GM12878 (cell line): ENCODE measurements around the gene RAB24. TPM values are rescaled to one million over a fixed set of nuclear protein-coding genes. Genes with fewer than 3 reads are reported as not detected.
"Not testable (repeated sequence)": the region's sequence is repeated elsewhere in the genome, so short reads cannot be mapped to it uniquely, and the experiment has no call there.

ENCODE experiments used
- ATAC-seq: fragments of 200-7000 bp; cut with Tn5 transposase; 3 replicates; pipeline ENCODE4 v1.9.1; 2020; ENCODE audit warnings: mild to moderate bottlenecking, moderate library complexity
- BruUV-seq: library from RNA; stranded (reverse); fragments of 400-500 nt; replicated peaks from 2 replicates; lab custom pipeline; 2021; lab: Mats Ljungman, UMichigan
- CTCF ChIA-PET: fragments of 300-600 bp; sonication (Branson Sonifier 250); formaldehyde crosslinking; extraction: SDS; loops from one replicate; lab custom pipeline; 2021; ENCODE audit warnings: inconsistent platforms; lab: Yijun Ruan, JAX
- POLR2A ChIA-PET: fragments of 350-600 bp; formaldehyde crosslinking; extraction: SDS; loops from one replicate; lab custom pipeline; 2021; ENCODE audit warnings: inconsistent platforms; lab: Charles Lee
- RAD21 ChIA-PET: fragments of 300-600 bp; sonication (Branson Sonifier 250); formaldehyde crosslinking; loops from one replicate; lab custom pipeline; 2023; ENCODE audit warnings: antibody characterized with exemption; ENCODE audit not compliant: unreplicated experiment; lab: Charles Lee
- SMC1A ChIA-PET: fragments of 300-600 bp; sonication (Branson Sonifier 250); formaldehyde crosslinking; loops from one replicate; lab custom pipeline; 2023; ENCODE audit not compliant: unreplicated experiment, uncharacterized antibody; lab: Charles Lee
- DNase-seq: peaks from one replicate; pipeline ENCODE4 v3.0.0-alpha.2; 2011; ENCODE audit warnings: low read depth, low spot score
- FAIRE-seq: peaks from 3 replicates; lab custom pipeline; 2011; peaks lifted over from hg19 to GRCh38; lab: Jason Lieb, UNC
- H2AFZ ChIP-seq: 2 replicates; pipeline ENCODE4 v1.6.0; 2011; ENCODE audit warnings: low read depth, low read length, control low read depth; ENCODE audit not compliant: control insufficient read depth
- H3K27ac ChIP-seq: 2 replicates; pipeline ENCODE4 v1.5.1; 2011; ENCODE audit warnings: control low read depth; ENCODE audit not compliant: control insufficient read depth, insufficient read depth
- H3K27me3 ChIP-seq, 2 experiments: replicated peaks in 1 of 2; 2 replicates each; pipeline versions ENCODE4 v1.6.0 to v1.6.1; 2011; ENCODE audit warnings: low read length in 1 of 2; ENCODE audit not compliant: control insufficient read depth in 2 of 2, insufficient read depth in 2 of 2
- H3K36me3 ChIP-seq, 2 experiments: 2 replicates each; pipeline ENCODE4 v1.5.1; 2011; ENCODE audit warnings: low read length in 1 of 2; ENCODE audit not compliant: control insufficient read depth in 2 of 2, insufficient read depth in 2 of 2
- H3K4me1 ChIP-seq: 2 replicates; pipeline ENCODE4 v1.6.1; 2011; ENCODE audit warnings: mild to moderate bottlenecking, low read length, moderate library complexity, mixed read lengths; ENCODE audit not compliant: control insufficient read depth, insufficient read depth
- H3K4me2 ChIP-seq: 2 replicates; pipeline ENCODE4 v1.6.0; 2011; ENCODE audit warnings: control low read depth; ENCODE audit not compliant: control insufficient read depth, insufficient read depth
- H3K4me3 ChIP-seq: fragments of 200-600 bp; sonication (generic); 2 replicates; pipeline ENCODE4 v1.5.1; 2016
- H3K79me2 ChIP-seq: 2 replicates; pipeline ENCODE4 v1.6.0; 2011; ENCODE audit warnings: low read length; ENCODE audit not compliant: control insufficient read depth, insufficient read depth
- H3K9ac ChIP-seq: 2 replicates; pipeline ENCODE4 v1.8.0; 2011; ENCODE audit warnings: low read length, control low read depth, mixed read lengths; ENCODE audit not compliant: control insufficient read depth, insufficient read depth
- H3K9me3 ChIP-seq: replicated peaks from 3 replicates; pipeline ENCODE4 v1.5.1; 2011; ENCODE audit warnings: mild to moderate bottlenecking, low read length; ENCODE audit not compliant: control insufficient read depth, insufficient read depth
- H4K20me1 ChIP-seq: 2 replicates; pipeline ENCODE4 v1.6.0; 2011; ENCODE audit not compliant: control insufficient read depth, insufficient read depth
- BACH1 ChIP-seq: fragments of 450-650 bp; IDR thresholded peaks from 2 replicates; pipeline ENCODE4 v1.6.1; 2017; ENCODE audit warnings: mild to moderate bottlenecking, borderline replicate concordance
- NFIC ChIP-seq: IDR thresholded peaks from 2 replicates; pipeline ENCODE4 v1.6.1; 2012; ENCODE audit warnings: low read depth, mild to moderate bottlenecking, inconsistent platforms, low read length, moderate library complexity
- NFYA ChIP-seq: IDR thresholded peaks from 2 replicates; pipeline ENCODE4 v1.6.1; 2011; ENCODE audit warnings: low read depth, mild to moderate bottlenecking, low read length, improper control_type of control experiment, borderline replicate concordance
- PAX8 ChIP-seq: fragments of 450-650 bp; IDR thresholded peaks from 2 replicates; pipeline ENCODE4 v1.6.1; 2017; ENCODE audit warnings: mild to moderate bottlenecking, moderate library complexity
- RFX5 ChIP-seq: IDR thresholded peaks from 2 replicates; pipeline ENCODE4 v1.6.1; 2011; ENCODE audit warnings: low read depth, low read length, improper control_type of control experiment
- RUNX3 ChIP-seq: IDR thresholded peaks from 2 replicates; pipeline ENCODE4 v1.6.1; 2012; ENCODE audit warnings: low read length, inconsistent platforms
- SMAD5 ChIP-seq: IDR thresholded peaks from 2 replicates; pipeline ENCODE4 v1.6.1; 2016; ENCODE audit warnings: antibody characterized with exemption, low read depth
- ZNF622 ChIP-seq: fragments of 450-650 bp; IDR thresholded peaks from 2 replicates; pipeline ENCODE4 v1.6.1; 2017; ENCODE audit warnings: mild to moderate bottlenecking, inconsistent platforms
- WGBS: methylation state at CpG from one replicate; pipeline ENCODE4 v1.1.6; 2016; ENCODE audit warnings: low lambda C conversion rate; ENCODE audit not compliant: insufficient replicate concordance, insufficient coverage; ENCODE audit errors: missing lambda C conversion rate; 5-methylcytosine and 5-hydroxymethylcytosine counted together
- in situ Hi-C: fragments of 300-500 bp; cut with MboI; formaldehyde crosslinking; loops from 9 replicates; pipeline ENCODE4 v1.14.3; 2018; ENCODE audit warnings: mixed read lengths
- intact Hi-C: fragments of 100-400 bp; cut with micrococcal nuclease; formaldehyde crosslinking; loops from one replicate; pipeline ENCODE4 v1.14.2; 2022; ENCODE audit not compliant: unreplicated experiment
- polyA plus RNA-seq, 11 experiments: library from polyadenylated mRNA; depleted of rRNA in 4 of 11; unstranded in 6 of 11; stranded (reverse) in 5 of 11; fragments of >200 nt; fragmentation: Nextera tagmentation in 4 of 11; fragmentation: Illumina TruSeq in 1 of 11; extraction: Ambion mirVana in 4 of 11; extraction: Trizol in 1 of 11; gene quantifications; 1 replicate in 1 of 11; 2 replicates in 10 of 11; pipeline versions ENCODE4 v1.2.1 to v1.2.3, GENCODE V29; 2011 to 2016; ENCODE audit warnings: inconsistent platforms in 2 of 11, missing spikeins in 2 of 11, low read depth in 1 of 11
- total RNA-seq, 4 experiments: library from RNA; depleted of rRNA in 3 of 4; stranded (reverse); fragments of >200 nt in 3 of 4; fragmentation: Illumina TruSeq in 1 of 4; extraction: Trizol in 1 of 4; gene quantifications; 2 replicates each; pipeline versions ENCODE4 v1.2.1 to v1.2.3, GENCODE V29; 2013 to 2021
- TF ChIP-seq, protein P1 (sequence below): IDR thresholded peaks from 2 replicates; pipeline ENCODE4 v1.6.1; 2012; ENCODE audit warnings: low read length, inconsistent platforms
- TF ChIP-seq, protein P2 (sequence below): fragments of 450-650 bp; IDR thresholded peaks from 2 replicates; pipeline ENCODE4 v1.6.1; 2017; ENCODE audit warnings: low read depth, mild to moderate bottlenecking, moderate library complexity
- TF ChIP-seq, protein P3 (sequence below): IDR thresholded peaks from 2 replicates; pipeline ENCODE4 v1.6.1; 2011; ENCODE audit warnings: borderline replicate concordance, low read depth, mild to moderate bottlenecking, moderate library complexity, low read length; ENCODE audit not compliant: insufficient read depth, poor library complexity, severe bottlenecking

Gene RAB24
- total and polyA plus RNA-seq, 10 of the 15 experiments (the other 5 are each of a cell fraction or from before 2014, with no cell fraction given) = 8.0 to 44.4 (median 24.4) TPM

DNA sequence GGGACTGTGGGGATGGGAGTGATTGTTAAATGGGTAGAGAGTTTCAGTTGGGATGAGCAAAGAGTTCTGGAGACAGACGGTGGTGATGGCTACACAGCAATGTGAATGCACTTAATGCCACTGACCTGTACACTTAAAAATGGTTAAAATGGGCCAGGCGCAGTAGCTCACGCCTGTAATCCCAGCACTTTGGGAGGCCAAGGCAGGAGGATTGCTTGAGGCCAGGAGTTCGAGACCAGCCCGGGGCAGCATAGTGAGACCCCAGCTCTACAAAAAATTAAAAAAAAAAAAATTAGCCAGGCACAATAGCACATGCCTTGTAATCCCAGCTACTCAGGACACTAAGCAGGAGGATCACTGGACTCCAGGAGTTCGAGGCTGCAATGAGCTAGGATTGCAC is 40.3 kb upstream of the RAB24 start (continued):
- TF ChIP-seq RFX5 = no peak

DNA sequence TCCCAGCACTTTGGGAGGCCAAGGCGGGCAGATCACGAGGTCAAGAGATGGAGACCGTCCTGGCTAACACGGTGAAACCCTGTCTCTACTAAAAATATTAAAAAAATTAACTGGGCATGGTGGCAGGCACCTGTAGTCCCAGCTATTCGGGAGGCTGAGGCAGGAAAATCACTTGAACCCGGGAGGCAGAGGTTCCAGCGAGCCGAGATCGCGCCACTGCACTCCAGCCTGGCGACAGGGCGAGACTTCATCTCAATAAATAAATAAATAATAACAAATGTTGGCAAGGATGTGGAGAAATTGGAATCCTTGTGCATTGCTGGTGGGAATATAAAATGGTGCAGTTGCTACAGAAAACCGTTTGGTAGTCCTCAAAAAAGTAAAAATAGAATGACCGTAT is 39.5 kb upstream of the RAB24 start:
- DNase-seq, ATAC-seq, H3K4me2 ChIP-seq, H3K27me3 ChIP-seq, intact Hi-C loops, FAIRE-seq, H3K9me3 ChIP-seq, H3K4me1 ChIP-seq, BruUV-seq, H3K27ac ChIP-seq, RAD21 ChIA-PET, H4K20me1 ChIP-seq, POLR2A ChIA-PET, H3K4me3 ChIP-seq, SMC1A ChIA-PET, H2AFZ ChIP-seq, in situ Hi-C loops, H3K9ac ChIP-seq: not testable (repeated sequence)
- Histone ChIP-seq H3K79me2 (peaks cover 45% of the 10 kb centered on the region), H3K36me3 (peaks cover 12 to 18% of the 10 kb centered on the region in 2 experiments; a peak in 3 of 4 replicates)
- 97% methylated on average over 14 of the region's 14 CpGs for WGBS
- CTCF ChIA-PET = interaction anchor here (1.2 kb wide), 1 partner anchor 33 kb away, joined by 4 read pairs; no protein-coding TSS in a partner anchor

DNA sequence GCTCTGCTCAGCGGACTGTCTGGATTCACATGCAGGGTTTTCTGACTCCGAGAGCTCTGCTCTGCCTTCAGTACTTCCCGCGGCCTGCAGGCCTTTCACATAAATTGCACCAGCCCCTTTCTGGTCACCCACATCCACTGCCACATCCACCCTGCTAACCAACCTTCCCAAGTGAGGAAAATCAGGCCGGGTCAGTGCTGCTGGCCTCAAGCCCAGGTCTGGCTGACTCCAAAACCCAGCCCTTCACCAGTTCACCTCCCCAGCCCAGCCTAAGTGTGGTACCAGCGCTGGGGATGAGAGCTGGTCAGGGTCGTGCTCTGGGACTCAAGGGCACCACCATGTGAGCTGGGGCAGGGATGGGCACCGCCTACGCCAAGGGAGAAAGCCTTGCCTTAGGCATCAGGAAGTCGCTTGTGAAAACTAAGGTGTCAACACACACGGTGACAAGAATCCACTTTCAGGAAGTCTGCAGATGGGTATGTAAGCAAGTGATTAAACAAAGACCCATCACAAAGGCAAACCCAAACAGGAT is 35.7 kb upstream of the RAB24 start:
- no peaks in the 10 kb centered on the region; the same call in 1 of the 3 replicates for H3K9me3 ChIP-seq
- H2AFZ ChIP-seq = no peak overlapping the region
- no TSS peak for BruUV-seq
- in situ Hi-C loops (no loop called here), intact Hi-C loops (no loop called here)
- no peaks in the 10 kb centered on the region for H3K27me3 ChIP-seq
- no peak overlapping the region for H3K4me2 ChIP-seq
- no peaks in the 10 kb centered on the region for H3K4me1 ChIP-seq
- ChIA-PET POLR2A (no interaction called here), RAD21 (no interaction called here), CTCF (interaction anchor here (1.0 kb wide), 1 partner anchor 30 kb away, joined by 3 read pairs; no protein-coding TSS in a partner anchor), SMC1A (no interaction called here)
- H3K36me3 ChIP-seq = peaks cover 21 to 46% of the 10 kb centered on the region in 2 experiments
- no peak overlapping the region for H3K27ac ChIP-seq
- H3K4me3 ChIP-seq = no peak overlapping the region
- FAIRE-seq = no peak
- no peak overlapping the region for H3K9ac ChIP-seq
- no peaks in the 10 kb centered on the region for H4K20me1 ChIP-seq
- TF ChIP-seq RUNX3 (no peak), NFYA (no peak), NFIC (no peak), SMAD5 (no peak), ZNF622 (no peak), BACH1 (no peak), PAX8 (no peak)
- TF ChIP-seq, protein P1, sequence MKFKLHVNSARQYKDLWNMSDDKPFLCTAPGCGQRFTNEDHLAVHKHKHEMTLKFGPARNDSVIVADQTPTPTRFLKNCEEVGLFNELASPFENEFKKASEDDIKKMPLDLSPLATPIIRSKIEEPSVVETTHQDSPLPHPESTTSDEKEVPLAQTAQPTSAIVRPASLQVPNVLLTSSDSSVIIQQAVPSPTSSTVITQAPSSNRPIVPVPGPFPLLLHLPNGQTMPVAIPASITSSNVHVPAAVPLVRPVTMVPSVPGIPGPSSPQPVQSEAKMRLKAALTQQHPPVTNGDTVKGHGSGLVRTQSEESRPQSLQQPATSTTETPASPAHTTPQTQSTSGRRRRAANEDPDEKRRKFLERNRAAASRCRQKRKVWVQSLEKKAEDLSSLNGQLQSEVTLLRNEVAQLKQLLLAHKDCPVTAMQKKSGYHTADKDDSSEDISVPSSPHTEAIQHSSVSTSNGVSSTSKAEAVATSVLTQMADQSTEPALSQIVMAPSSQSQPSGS = no peak
- TF ChIP-seq, protein P2, sequence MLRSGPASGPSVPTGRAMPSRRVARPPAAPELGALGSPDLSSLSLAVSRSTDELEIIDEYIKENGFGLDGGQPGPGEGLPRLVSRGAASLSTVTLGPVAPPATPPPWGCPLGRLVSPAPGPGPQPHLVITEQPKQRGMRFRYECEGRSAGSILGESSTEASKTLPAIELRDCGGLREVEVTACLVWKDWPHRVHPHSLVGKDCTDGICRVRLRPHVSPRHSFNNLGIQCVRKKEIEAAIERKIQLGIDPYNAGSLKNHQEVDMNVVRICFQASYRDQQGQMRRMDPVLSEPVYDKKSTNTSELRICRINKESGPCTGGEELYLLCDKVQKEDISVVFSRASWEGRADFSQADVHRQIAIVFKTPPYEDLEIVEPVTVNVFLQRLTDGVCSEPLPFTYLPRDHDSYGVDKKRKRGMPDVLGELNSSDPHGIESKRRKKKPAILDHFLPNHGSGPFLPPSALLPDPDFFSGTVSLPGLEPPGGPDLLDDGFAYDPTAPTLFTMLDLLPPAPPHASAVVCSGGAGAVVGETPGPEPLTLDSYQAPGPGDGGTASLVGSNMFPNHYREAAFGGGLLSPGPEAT = no peak
- TF ChIP-seq, protein P3, sequence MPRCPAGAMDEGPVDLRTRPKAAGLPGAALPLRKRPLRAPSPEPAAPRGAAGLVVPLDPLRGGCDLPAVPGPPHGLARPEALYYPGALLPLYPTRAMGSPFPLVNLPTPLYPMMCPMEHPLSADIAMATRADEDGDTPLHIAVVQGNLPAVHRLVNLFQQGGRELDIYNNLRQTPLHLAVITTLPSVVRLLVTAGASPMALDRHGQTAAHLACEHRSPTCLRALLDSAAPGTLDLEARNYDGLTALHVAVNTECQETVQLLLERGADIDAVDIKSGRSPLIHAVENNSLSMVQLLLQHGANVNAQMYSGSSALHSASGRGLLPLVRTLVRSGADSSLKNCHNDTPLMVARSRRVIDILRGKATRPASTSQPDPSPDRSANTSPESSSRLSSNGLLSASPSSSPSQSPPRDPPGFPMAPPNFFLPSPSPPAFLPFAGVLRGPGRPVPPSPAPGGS = no peak
- 91% methylated on average over 11 of the region's 11 CpGs for WGBS
- no peak for ATAC-seq
- peaks cover 20% of the 10 kb centered on the region for H3K79me2 ChIP-seq
- no peak for DNase-seq
